Right lobe of liver (tissue), 4 donors: ENCODE data around the gene ACBD6.

Source experiments
- CTCF ChIP-seq, 4 donors: fragments of 200-600 bp in 3 of 4; fragments of 450-650 bp in 1 of 4; IDR thresholded peaks; one replicate each; pipeline versions ENCODE4 v1.5.1 to v1.8.0; 2016 to 2022; ENCODE audit warnings: antibody characterized with exemption in 4 of 4, mild to moderate bottlenecking in 2 of 4
- POLR2A ChIP-seq: fragments of 450-650 bp; IDR thresholded peaks from one replicate; pipeline ENCODE4 v1.6.1; 2017; ENCODE audit warnings: antibody characterized with exemption, mild to moderate bottlenecking
- donor health status: DM: no; HTN: no; CAD: no.
- donor health status: DM: no; HTN: no; CAD: no.
- donor health status: DM: no; HTN: yes; CAD: no.

GRCh38 chr1:180360333-180361075 is 141.9 kb downstream of the ACBD6 start:
- TF ChIP-seq POLR2A = no peak
- no peak for TF ChIP-seq CTCF (IDR thresholded peaks at IDR 0.05)
